ENCODE results near the gene ENO4.

- TF ChIP-seq, protein P1, sequence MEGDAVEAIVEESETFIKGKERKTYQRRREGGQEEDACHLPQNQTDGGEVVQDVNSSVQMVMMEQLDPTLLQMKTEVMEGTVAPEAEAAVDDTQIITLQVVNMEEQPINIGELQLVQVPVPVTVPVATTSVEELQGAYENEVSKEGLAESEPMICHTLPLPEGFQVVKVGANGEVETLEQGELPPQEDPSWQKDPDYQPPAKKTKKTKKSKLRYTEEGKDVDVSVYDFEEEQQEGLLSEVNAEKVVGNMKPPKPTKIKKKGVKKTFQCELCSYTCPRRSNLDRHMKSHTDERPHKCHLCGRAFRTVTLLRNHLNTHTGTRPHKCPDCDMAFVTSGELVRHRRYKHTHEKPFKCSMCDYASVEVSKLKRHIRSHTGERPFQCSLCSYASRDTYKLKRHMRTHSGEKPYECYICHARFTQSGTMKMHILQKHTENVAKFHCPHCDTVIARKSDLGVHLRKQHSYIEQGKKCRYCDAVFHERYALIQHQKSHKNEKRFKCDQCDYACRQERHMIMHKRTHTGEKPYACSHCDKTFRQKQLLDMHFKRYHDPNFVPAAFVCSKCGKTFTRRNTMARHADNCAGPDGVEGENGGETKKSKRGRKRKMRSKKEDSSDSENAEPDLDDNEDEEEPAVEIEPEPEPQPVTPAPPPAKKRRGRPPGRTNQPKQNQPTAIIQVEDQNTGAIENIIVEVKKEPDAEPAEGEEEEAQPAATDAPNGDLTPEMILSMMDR (IDR thresholded peaks at IDR 0.05) = no peak
- TF ChIP-seq EP300 (IDR thresholded peaks at IDR 0.05) (no peak), POLR2AphosphoS5 (IDR thresholded peaks at IDR 0.05) (no peak), POLR2A (IDR thresholded peaks at IDR 0.05; ENCODE audit: low read depth) (no peak)
These were observed 69.3 kb downstream of the ENO4 start for GRCh38 chr10:116918583-116918982.
